ENCODE measurements around the gene KIAA1958. TPM values are rescaled to one million over a fixed set of nuclear protein-coding genes. Genes with fewer than 3 reads are reported as not detected.

Gene KIAA1958
- total and polyA plus RNA-seq, 2 donors from 2014 or later, result 2.6 to 15.3 TPM

GRCh38 chr9:112462855-112463254 lies 23.8 kb upstream of the KIAA1958 start:
- H3K36me3 ChIP-seq (ENCODE audit: control insufficient read depth in 2 of 3, insufficient read depth in 3 of 3, low read length in 3 of 3), result peaks cover 4 to 13% (median 9%) of the 10 kb centered on the region in 3 donors
- no peak overlapping the region for H3K9ac ChIP-seq (ENCODE audit: low read length in 3 of 3)
- no peaks in the 10 kb centered on the region for H3K9me3 ChIP-seq (ENCODE audit: control insufficient read depth in 2 of 3, insufficient read depth in 1 of 3, low read length in 3 of 3)
- H3K27me3 ChIP-seq (ENCODE audit: control insufficient read depth, insufficient read depth, low read length), result no peaks in the 10 kb centered on the region
- H3K4me1 ChIP-seq (ENCODE audit: control insufficient read depth in 2 of 3, insufficient read depth in 2 of 3, low read depth in 1 of 3, low read length in 3 of 3), result no peaks in the 10 kb centered on the region
- intact Hi-C loops (cut with DNase I), result no loop called here
- no peak overlapping the region for H3K27ac ChIP-seq (ENCODE audit: low read depth in 2 of 2, low read length in 2 of 2)
- TF ChIP-seq, protein P1, sequence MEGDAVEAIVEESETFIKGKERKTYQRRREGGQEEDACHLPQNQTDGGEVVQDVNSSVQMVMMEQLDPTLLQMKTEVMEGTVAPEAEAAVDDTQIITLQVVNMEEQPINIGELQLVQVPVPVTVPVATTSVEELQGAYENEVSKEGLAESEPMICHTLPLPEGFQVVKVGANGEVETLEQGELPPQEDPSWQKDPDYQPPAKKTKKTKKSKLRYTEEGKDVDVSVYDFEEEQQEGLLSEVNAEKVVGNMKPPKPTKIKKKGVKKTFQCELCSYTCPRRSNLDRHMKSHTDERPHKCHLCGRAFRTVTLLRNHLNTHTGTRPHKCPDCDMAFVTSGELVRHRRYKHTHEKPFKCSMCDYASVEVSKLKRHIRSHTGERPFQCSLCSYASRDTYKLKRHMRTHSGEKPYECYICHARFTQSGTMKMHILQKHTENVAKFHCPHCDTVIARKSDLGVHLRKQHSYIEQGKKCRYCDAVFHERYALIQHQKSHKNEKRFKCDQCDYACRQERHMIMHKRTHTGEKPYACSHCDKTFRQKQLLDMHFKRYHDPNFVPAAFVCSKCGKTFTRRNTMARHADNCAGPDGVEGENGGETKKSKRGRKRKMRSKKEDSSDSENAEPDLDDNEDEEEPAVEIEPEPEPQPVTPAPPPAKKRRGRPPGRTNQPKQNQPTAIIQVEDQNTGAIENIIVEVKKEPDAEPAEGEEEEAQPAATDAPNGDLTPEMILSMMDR (IDR thresholded peaks at IDR 0.05; ENCODE audit: borderline replicate concordance, extremely low read depth, insufficient read depth), result no peak
- no peak for FAIRE-seq
- no peak for DNase-seq
- H3K4me3 ChIP-seq (ENCODE audit: low read length in 3 of 3), result no peak overlapping the region

DNA sequence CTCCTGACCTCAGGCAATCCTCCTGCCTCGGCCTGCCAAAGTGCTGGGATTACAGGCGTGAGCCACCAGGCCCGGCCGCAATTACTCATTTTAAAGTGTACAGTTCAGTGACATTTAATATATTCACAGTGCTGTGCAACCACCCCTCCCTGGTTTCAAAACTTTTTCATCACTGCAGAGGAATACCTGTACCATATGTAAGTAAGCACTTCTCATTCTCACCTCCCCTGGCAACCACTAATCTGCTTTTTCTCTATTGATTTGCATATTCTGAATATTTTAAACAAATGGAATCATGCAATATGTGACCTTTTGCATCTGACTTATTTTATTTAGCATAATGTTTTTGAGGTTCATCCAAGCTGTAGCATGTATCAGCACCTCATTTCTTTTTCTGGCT lies 21.3 kb upstream of the KIAA1958 start:
- no peaks in the 10 kb centered on the region for H3K9me3 ChIP-seq (ENCODE audit: control insufficient read depth in 2 of 3, insufficient read depth in 1 of 3, low read length in 3 of 3)
- H3K4me3 ChIP-seq (ENCODE audit: low read length in 3 of 3), result no peak overlapping the region
- no peak for DNase-seq
- H3K27ac ChIP-seq (ENCODE audit: low read depth in 2 of 2, low read length in 2 of 2), result no peak overlapping the region
- H3K9ac ChIP-seq (ENCODE audit: low read length in 3 of 3), result no peak overlapping the region
- intact Hi-C loops (cut with DNase I), result no loop called here
- no peaks in the 10 kb centered on the region for H3K4me1 ChIP-seq (ENCODE audit: control insufficient read depth in 2 of 3, insufficient read depth in 2 of 3, low read depth in 1 of 3, low read length in 3 of 3)
- H3K27me3 ChIP-seq (ENCODE audit: control insufficient read depth, insufficient read depth, low read length), result no peaks in the 10 kb centered on the region
- no peak for FAIRE-seq
- TF ChIP-seq, protein P1 (IDR thresholded peaks at IDR 0.05; ENCODE audit: borderline replicate concordance, extremely low read depth, insufficient read depth), result no peak
- H3K36me3 ChIP-seq (ENCODE audit: control insufficient read depth in 2 of 3, insufficient read depth in 3 of 3, low read length in 3 of 3), result peaks cover 2 to 9% (median 6%) of the 10 kb centered on the region in 3 donors

- DNase-seq (no peak), FAIRE-seq (no peak)
- Histone ChIP-seq H3K4me3 (ENCODE audit: low read length in 3 of 3) (no peak overlapping the region), H3K9ac (ENCODE audit: low read length in 3 of 3) (no peak overlapping the region), H3K9me3 (ENCODE audit: control insufficient read depth in 2 of 3, insufficient read depth in 1 of 3, low read length in 3 of 3) (no peaks in the 10 kb centered on the region), H3K27ac (ENCODE audit: low read depth in 2 of 2, low read length in 2 of 2) (no peak overlapping the region), H3K27me3 (ENCODE audit: control insufficient read depth, insufficient read depth, low read length) (no peaks in the 10 kb centered on the region), H3K4me1 (ENCODE audit: control insufficient read depth in 2 of 3, insufficient read depth in 2 of 3, low read depth in 1 of 3, low read length in 3 of 3) (no peaks in the 10 kb centered on the region), H3K36me3 (ENCODE audit: control insufficient read depth in 2 of 3, insufficient read depth in 3 of 3, low read length in 3 of 3) (peaks cover 0 to 5% (median 2%) of the 10 kb centered on the region in 3 donors)
- intact Hi-C loops (cut with DNase I), result no loop called here
- TF ChIP-seq, protein P1 (IDR thresholded peaks at IDR 0.05; ENCODE audit: borderline replicate concordance, extremely low read depth, insufficient read depth), result no peak
These were observed 13.6 kb upstream of the KIAA1958 start for GRCh38 chr9:112472996-112473395.

GRCh38 chr9:112473986-112474385 lies 12.6 kb upstream of the KIAA1958 start:
- DNase-seq, result no peak
- H3K27ac ChIP-seq (ENCODE audit: low read depth in 2 of 2, low read length in 2 of 2), result no peak overlapping the region
- H3K4me3 ChIP-seq (ENCODE audit: low read length in 3 of 3), result no peak overlapping the region
- FAIRE-seq, result no peak
- peaks cover 0 to 5% (median 2%) of the 10 kb centered on the region in 3 donors for H3K36me3 ChIP-seq (ENCODE audit: control insufficient read depth in 2 of 3, insufficient read depth in 3 of 3, low read length in 3 of 3)
- TF ChIP-seq, protein P1 (IDR thresholded peaks at IDR 0.05; ENCODE audit: borderline replicate concordance, extremely low read depth, insufficient read depth), result no peak
- H3K4me1 ChIP-seq (ENCODE audit: control insufficient read depth in 2 of 3, insufficient read depth in 2 of 3, low read depth in 1 of 3, low read length in 3 of 3), result no peaks in the 10 kb centered on the region
- intact Hi-C loops (cut with DNase I), result no loop called here
- no peak overlapping the region for H3K9ac ChIP-seq (ENCODE audit: low read length in 3 of 3)
- H3K27me3 ChIP-seq (ENCODE audit: control insufficient read depth, insufficient read depth, low read length), result no peaks in the 10 kb centered on the region
- H3K9me3 ChIP-seq (ENCODE audit: control insufficient read depth in 2 of 3, insufficient read depth in 1 of 3, low read length in 3 of 3), result no peaks in the 10 kb centered on the region
